Measurements from ENCODE around the gene ASCL2.
"Not testable (repeated sequence)": the region's sequence is repeated elsewhere in the genome, so short reads cannot be mapped to it uniquely, and the experiment has no call there.

Gene ASCL2

DNA sequence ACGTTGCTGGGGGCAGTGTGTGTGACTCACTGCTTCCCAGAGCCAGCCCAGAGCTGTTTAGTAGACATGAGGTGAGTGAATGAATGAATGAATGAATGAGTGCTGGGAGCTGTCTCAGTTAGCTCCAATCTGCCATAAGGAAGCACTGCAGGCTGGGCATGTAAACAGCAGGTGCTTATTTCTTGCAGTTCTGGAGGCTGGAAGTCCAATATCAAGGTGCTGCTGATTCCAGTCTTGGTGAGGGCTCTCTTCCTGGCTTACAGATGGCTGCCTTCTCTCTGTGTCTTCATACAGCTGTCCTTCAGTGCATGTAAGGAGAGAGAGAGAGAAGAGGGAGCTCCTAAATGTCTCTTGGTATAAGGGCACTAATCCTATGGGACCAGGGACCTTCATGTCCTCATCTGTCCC is 27.2 kb upstream of the ASCL2 start:
- DNase-seq (ENCODE audit: low read depth in 2 of 2), result no peak

DNA sequence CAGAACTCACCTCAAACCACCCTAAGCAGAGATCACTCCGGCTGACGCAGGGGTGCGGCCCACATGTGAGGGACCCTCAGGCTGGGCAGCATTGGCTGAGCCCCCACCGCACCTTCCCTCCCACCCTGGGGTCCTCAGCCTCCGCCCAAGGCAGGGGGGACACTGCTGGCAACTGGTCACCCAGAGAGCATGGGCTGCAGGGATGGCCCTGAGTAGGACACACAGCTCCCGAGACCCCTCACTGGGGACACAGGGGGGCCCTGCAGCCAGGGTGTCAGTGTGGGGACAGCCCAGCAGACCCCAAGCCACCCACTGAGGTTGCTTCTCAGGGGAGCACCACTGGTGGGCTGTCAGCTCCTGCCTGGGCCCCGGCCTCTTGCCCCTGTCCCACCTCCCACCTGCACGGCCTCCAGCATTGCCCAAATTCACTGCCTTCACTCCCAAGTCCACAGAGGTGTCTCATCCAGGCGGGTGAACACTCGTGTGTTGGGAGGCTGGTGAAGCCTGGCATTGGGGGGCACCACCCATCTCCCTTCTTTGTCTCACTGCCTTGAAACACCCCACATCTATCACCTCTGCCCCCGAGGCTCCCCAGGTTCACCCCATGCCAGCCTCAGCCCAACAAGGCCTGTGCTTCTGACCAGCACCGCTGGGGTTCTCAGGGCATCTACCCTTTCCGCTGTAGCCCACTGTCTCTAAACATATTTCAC is 26.7 kb upstream of the ASCL2 start:
- no peak for DNase-seq (ENCODE audit: low read depth in 2 of 2)

DNA sequence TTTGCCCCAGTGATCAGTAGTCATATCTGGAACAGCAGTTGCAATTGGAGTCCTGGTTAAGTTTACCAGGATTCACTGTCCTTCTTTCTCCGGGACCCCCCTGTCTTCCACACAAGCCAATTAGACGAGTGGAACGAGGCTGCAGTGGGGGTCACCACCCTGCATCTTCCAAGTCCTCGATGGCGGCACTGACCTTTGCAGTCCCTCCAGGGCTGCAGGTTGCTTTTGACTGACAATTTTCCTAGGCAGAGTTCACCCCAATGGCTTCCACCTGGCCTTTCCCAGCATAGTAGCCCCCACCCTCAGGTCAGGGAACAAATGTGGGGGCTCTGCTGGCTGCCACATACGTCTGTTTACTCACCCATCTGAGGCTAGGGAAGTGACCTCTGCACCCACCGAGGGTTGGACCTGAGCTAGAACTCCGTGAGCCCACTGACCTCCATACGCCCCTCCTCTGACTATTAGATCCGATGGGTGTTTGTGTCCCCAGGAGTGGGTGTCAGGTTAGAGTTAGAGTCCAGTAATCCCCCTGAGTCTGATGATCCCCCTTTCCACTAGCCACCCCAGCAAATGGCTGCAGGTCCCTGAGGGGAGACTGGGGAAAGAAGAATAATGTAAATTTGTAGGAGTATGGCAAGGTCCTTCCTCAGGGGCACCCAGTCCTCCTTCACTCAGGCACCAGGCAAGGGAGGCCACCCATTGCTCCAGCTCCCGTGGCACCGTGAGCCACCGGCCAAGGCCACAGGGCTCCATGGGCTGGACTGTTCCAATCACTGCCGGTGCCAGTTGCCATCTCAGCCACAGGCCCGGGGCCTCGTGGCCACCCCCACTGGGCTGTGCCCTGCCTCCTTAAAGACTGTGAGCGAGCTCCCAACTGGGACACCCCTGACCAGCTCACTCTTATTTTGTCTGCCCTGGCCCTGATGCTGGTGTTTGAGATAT is 25.9 kb upstream of the ASCL2 start:
- no peak for DNase-seq (ENCODE audit: low read depth in 2 of 2)

DNA sequence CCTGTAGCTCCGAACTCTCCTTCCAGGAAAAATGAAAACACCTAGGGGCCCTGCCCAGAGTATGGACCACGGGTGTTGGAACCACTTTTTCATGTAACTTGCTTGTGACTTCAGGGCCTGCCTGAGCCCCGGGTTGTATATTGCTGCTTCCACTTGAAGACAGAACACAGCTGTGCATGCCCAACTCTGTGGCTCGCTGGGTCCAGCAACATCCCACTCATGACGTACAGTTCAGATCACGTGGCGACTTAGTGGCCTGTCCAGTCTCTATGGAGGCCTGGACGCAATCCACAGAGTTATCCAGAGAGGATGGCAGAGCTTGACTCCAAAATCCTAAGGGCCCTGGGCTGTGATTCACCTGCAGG is 24.5 kb upstream of the ASCL2 start:
- DNase-seq (ENCODE audit: low read depth in 2 of 2), result no peak

DNA sequence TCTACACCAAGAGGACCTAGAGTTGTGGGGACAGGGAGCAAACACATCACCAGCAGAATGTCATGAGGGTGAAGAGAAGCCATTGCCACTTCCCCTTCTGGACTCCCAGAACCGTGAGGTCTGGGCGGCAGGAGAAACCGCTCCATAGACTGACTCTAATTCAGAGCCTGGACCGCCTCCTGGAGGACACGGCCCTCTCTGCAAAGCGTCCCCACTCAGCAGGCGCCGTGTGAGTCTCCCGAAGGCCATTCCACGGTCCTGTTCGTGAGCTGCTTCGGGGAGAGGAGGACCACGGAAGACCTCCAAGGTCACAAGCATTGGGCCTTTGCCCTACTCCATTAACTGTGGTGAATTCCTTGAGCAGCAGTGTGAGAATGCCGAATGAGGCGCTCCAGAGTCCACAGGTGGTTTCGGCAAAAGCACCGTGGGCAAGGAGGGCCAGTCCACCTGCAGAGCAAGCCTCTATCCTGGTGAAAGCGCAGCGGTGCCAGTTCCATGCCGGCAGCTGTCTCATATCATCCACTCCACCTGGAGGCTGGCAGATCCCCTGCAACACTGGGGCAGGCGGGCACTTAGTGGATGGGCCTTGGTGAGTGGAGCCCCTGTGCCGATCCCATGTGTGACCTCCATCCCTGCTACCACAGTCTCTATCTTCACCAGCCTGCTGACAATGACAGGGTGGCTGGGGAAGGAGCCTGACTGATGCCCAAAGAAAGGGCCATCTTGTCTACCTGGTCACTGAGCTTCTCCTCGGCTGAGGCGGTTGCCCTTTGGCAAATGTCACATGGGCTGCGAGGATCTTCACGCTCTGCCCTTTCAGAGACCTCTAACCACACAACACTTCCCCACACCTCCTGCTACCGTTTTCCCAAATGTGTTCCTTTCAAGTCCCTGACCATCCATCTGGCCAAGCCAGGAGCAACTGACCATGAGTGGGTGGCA is 23.9 kb upstream of the ASCL2 start:
- no peak for DNase-seq (ENCODE audit: low read depth in 2 of 2)

DNA sequence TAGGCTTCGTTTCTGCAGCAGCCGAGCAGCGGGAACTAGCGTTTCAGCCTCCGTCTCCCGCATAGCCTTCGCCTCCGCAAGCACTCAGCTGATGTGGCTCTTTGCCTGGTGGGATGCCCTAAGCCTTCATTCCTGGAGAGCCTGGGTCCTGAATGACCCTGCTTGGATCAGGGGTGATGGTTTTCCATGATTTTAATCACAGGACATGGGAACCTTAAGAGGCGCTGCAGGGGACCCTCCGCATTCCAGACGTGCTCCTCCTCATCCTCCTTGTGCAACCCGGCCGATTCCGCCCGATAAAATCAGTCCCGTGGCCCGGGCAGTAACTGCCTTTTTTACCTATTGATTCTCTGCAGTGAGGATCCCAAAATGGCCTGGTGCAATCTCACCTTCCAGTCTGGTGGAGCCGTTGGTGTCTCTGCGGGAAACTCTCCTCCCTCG is 23.2 kb upstream of the ASCL2 start:
- no peak for DNase-seq (ENCODE audit: low read depth in 2 of 2)

DNA sequence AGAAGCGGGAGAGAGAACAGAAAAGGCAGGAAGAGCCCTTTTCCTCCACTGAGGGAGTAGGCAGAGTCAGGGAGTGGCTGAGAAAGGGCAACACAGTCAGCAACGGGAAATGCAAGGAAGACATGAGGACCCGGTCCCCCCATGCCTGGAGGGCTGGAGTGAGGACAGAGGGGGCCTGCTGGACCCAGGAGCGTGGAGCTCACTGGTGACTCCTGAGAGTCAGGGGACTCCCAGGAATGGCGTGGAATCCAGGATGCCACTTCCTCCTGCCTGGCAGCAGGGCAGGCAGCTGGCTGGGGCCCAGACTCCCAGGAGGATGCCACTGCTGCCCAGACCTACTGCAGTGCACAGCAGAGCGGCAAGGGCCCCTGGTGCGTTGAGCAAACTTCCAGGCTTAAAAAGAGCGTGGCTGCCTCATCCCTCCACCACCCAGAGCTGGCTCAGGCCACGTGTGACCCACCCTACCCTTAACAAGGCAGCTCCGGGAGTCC is 20.0 kb upstream of the ASCL2 start:
- DNase-seq (ENCODE audit: low read depth in 2 of 2), result no peak

DNA sequence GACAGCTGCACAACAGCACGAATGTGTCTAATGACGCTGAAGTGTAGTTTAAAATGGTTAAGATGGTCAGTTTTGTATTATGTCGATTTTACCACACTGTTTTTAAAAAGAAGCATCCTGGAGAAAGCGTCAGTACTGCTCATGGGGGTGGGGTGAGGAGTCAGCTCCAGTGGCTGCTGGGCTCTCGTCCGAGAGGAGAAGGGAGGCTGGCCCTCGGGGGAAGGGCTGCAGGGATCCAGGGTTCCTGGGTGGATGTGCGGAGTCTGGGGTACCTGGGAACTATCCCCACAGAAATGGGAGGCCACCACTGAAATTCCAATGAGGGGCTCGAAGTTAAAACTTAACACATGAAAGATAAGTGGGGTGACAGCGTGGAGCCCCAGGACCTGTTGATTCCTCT is 19.5 kb upstream of the ASCL2 start:
- DNase-seq (ENCODE audit: low read depth in 2 of 2), result no peak

DNA sequence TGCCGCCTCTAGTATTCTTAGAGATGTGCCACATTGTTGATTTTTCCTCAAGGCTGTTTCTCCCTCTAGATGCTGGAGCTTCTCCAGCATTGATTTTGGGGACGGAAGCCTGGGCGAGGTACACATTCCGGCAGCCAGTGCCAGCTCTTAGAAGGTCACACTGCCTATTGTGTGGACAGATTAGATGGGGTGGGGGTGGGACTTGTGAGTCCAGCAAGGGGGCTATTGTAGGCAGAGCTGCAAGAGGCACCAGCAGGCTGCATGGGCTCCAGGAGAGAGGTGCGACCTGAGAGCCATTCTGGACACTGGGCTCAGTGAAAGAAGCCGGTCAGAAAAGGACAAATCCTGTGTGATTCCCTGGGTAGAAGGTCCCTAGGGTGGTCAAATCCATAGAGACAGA is 19.0 kb upstream of the ASCL2 start:
- DNase-seq (ENCODE audit: low read depth in 2 of 2), result no peak

DNA sequence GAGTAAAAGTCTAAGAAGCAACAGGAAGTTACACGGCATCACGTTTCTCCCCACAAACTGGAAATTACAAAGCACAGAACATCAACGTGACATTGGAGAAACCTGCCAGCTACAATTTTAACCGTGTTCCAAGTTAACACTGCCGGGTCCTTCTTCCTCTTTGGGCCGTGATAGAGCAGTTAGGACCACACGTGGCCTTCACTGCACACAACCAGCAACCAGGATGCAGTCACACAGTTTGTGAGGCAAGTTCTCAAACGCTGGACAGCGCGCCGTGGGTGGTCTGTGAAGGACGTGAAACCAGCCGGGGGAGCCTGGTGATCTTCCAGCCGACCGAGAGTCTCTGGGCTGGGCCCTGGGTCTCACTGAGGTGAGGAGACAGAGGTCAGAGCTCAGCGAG is 16.7 kb upstream of the ASCL2 start:
- DNase-seq (ENCODE audit: low read depth in 2 of 2), result no peak

DNA sequence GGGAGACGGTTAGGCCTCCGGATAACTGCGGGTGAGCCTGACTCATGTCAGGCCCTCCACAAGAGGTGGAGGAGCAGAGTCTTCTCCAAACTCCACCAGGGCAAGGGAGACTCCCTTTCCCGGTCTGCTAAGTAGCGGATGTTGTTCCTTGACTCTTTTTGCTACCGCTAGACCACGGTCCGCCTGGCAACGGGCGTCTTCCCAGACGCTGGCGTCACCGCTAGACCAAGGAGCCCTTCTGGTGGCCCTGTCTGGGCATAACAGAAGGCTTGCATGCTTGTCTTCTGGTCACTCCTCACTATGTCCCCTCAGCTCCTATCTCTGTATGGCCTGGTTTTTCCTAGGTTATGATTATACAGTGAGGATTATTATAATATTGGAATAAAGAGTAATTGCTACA is 16.0 kb upstream of the ASCL2 start:
- DNase-seq (ENCODE audit: low read depth in 2 of 2), result not testable (repeated sequence)

DNA sequence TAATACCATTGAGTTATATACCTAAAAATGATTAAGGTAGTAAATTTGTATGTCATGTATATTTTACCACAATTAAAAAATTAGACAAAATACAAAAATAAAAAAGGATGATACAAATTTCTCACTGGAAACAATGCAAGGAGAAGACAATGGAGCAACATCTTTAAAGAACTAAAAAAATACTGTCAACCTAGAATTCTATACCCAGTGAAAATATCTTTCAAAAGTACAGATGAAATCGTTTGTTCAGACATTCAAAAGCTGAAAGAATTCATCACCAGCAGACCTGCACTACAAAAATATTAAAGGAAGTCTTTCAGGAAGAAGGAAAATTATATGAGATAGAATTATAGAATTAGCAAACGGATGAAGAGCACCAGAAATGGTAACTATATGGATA is 9.8 kb upstream of the ASCL2 start:
- no peak for DNase-seq (ENCODE audit: low read depth in 2 of 2)

DNA sequence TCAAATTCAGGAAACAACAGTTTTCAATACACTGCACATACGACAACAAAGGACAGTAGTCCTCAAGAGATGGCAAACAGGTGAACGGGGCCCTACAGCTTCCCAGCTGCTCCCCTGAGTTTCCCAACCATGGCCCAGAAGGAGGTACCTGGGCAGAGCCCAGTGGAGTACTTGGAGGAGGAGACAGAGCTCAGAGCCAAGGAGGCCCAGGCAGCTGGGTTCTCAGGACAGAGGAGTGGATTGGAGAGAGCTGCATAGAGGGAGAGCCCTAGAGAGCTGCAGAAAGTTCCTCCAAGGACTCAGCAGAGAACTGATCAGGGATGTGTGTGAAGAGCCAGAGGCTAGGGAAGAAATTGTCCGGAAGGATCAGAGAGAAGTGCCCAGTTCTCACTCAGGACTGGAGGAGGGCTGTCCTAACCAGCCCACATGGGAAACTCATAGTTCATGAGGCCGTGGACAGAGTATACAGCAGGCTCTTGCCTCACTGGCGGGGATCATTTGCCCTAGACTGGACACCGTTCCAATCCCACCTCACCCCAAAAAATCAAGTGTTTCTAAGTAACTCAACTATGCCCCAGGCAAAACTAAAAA is 7.6 kb upstream of the ASCL2 start:
- no peak for DNase-seq (ENCODE audit: low read depth in 2 of 2)

DNA sequence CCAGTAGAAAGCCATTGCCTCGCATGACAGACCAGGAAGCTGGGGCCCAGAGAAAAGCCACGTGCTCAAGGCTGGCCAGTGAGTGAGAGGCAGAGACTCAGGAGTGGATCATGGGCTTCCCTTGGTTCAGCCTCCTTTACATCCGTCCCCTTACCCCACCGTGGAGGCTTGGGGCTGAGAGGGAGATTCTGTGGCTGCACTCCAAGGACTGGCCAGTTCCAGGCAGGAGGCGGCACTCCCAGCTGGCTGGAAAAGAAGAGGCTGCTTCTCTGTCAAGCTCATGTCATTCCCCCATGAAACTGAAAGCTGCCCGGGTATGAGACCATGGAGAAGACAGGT is 6.6 kb upstream of the ASCL2 start:
- DNase-seq (ENCODE audit: low read depth in 2 of 2), result no peak

DNA sequence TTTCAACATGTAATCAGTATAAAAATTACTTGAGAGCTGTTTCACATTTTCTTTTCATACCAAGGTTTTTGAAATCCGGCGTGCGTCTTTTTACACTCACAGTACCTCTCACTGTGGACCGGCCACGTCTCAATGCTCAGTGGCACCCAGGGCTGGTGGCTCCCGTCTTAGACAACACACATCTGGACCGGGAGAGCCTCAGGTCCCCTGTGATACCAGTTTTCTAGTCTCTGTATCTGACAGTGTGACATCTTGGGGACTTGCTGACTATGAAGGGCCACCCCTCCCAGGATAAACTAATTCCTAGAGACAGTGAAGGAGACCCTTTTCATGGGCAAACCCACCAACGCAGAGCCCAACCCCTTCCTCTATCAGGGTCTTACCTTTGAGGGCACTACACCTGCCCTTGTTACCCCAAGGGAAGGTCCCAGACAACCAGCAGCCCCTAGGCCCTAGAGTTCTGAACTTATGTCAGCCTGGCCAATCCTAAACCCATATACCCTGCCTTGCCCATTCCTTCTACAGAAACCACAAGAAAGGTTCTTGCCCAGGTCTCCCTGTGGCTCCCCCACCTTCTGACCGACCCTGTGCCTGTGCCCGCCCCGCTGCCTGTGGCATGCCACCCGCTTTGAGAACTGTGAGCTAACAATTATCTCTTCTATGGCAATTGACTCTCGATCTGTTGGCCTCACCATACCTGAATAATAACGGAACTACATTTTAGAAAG is 6.1 kb upstream of the ASCL2 start:
- no peak for DNase-seq (ENCODE audit: low read depth in 2 of 2)

DNA sequence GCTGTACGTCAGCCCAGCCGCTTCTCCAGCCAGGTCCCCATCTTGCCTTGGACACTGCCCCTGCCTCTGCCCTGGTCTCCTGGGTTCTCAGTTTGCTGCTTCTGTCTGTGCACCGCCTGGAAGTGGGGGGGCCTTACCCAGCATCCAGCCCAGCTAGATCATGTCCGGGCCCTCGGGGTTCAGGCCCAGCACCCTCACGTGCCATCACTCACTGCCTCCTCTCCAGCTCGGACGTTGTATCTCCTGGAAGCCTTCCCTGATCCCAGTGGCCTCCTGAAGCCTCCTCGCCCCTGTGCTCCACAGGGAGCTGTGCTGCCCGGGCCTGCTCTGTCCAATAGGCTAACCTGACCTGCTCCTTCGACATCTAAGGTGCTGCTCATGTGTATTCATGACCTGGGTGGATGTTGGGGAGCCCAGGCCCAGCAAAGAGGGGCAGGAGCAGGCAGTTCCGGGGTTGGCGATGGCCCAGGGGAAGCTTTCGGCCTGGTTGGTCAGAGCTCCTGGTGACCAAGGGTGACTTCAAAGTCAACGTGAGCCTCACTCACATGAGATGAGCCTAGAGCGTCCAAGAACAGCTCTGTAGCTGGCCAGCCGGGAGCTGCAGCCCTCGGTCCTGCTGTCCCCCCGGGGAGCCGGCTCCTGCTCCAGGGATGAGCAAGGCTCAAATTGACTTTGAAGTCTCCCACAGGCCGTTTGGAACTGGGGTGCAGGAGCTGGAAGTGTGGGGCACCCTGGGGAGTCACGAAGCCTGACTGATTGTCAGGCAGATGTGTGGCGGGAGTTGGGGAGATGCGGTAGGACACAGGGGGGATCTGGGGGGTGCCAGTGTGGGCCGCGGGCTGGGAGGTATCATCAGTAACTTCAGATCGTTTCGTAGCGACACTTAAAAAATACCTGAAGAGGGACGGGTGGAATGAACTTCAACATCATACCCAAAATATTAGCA is 5.2 kb upstream of the ASCL2 start:
- DNase-seq (ENCODE audit: low read depth in 2 of 2), result no peak

DNA sequence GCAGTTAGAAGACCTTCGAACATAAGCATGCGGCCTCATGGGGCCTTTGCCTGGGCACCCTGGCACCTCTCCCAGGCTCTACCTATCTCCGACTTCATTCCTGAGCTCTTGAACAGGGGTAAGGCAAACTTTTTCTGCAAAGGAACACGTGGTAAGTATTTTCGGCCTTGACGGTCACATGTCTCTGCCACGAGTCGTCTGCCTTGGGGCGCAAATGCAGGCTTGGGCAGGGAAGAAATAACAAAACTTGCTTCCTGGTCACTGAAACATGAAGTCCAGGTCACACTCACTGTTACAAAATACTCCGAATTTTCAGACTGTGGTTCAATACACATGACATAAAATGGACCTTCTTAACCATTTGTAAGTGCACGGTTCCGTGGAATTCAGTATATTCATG is 3.4 kb upstream of the ASCL2 start:
- DNase-seq (ENCODE audit: low read depth in 2 of 2), result no peak

DNA sequence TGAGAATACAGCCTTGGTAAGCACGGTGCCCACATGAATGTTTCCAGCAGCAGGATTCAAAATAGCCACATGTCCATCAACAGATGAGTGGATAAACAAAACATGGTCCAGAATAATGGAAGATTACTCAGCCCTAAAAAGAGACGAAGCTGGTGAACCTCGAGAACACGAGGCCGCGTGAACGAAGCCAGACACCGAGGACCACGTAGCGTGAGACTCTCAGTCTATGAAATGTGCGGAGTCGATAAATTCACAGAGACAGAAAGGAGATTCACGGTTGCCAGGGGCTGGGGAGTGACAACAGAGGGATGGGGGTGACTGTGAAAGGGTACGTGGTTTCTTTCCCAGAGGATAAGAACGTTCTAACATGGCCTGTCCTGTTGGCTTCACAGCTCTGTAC is 2.9 kb upstream of the ASCL2 start:
- no peak for DNase-seq (ENCODE audit: low read depth in 2 of 2)

DNA sequence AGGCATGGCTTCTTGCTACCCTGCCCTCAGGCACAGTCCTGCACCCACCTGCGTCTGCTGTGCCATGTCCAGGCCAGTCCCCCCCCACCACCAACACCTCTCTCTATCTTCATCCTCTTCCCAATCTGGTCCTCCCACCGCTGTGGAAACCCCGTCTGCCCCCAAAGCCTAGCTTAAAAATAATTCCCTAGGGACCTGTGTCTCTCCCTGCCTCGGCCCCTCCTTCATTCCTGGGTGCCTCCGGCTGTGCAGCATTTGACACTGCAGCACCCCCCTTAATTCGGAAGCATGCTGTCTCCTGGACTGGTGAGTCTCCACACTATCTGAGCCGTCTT is 2.5 kb upstream of the ASCL2 start:
- no peak for DNase-seq (ENCODE audit: low read depth in 2 of 2)

Measured in stimulated activated CD8-positive, alpha-beta memory T cell treated with anti-CD3 and anti-CD28 coated beads, Interleukin-15, amount 100 ng/mL, for 48 hours (primary cell).